ENCODE measurements around the gene TNPO2. TPM values are rescaled to one million over a fixed set of nuclear protein-coding genes. Genes with fewer than 3 reads are reported as not detected.
"Not testable (repeated sequence)": the region's sequence is repeated elsewhere in the genome, so short reads cannot be mapped to it uniquely, and the experiment has no call there.

The TNPO2 gene
- total RNA-seq, 1 experiment from 2014 or later, result 26.1 TPM

GRCh38 chr19:12687496-12688196 is 36.1 kb downstream of the TNPO2 start, which contains the start of gene GNG14:
GNG14 (plus strand) TSS chr19:12687998; CDS start chr19:12688049, 51 bp downstream.
- Histone ChIP-seq H3K4me1 (ENCODE audit: low read length) (peaks cover 15% of the 10 kb centered on the region), H3K4me3 (ENCODE audit: low read length) (no peak within 1 kb of the TSS), H3K9me2 (replicated peaks; ENCODE audit: insufficient read depth, low read length) (no peaks in the 10 kb centered on the region), H3K9me3 (ENCODE audit: low read length) (no peaks in the 10 kb centered on the region), H3K36me3 (ENCODE audit: insufficient read depth, low read length) (0 out of 2 replicates have a peak, but pooled peaks cover 4% of the 10 kb centered on the region), H3K9ac (ENCODE audit: low read length) (no peak within 1 kb of the TSS), H4K20me1 (ENCODE audit: insufficient read depth, low read depth, low read length) (no peaks in the 10 kb centered on the region), H3K79me2 (ENCODE audit: low read length) (no peaks in the 10 kb centered on the region), H3K27ac (ENCODE audit: low read length) (no peak within 1 kb of the TSS), H2AFZ (ENCODE audit: low read length) (no peak within 1 kb of the TSS), H3K4me2 (ENCODE audit: low read depth, low read length, poor library complexity, severe bottlenecking) (no peak within 1 kb of the TSS), H3K27me3 (ENCODE audit: low read length) (no peaks in the 10 kb centered on the region)
- DNase-seq, result no peak

- Histone ChIP-seq H3K9me2 (replicated peaks; ENCODE audit: insufficient read depth, low read length) (no peaks in the 10 kb centered on the region), H3K36me3 (ENCODE audit: insufficient read depth, low read length) (no peaks in the 10 kb centered on the region), H3K79me2 (ENCODE audit: low read length) (no peaks in the 10 kb centered on the region), H3K27me3 (ENCODE audit: low read length) (no peaks in the 10 kb centered on the region), H2AFZ (ENCODE audit: low read length) (no peak overlapping the region), H3K4me3 (ENCODE audit: low read length) (no peak overlapping the region), H3K27ac (ENCODE audit: low read length) (no peak overlapping the region), H3K9me3 (ENCODE audit: low read length) (no peaks in the 10 kb centered on the region), H3K4me1 (ENCODE audit: low read length) (peaks cover 15% of the 10 kb centered on the region), H4K20me1 (ENCODE audit: insufficient read depth, low read depth, low read length) (no peaks in the 10 kb centered on the region), H3K4me2 (ENCODE audit: low read depth, low read length, poor library complexity, severe bottlenecking) (no peak overlapping the region), H3K9ac (ENCODE audit: low read length) (no peak overlapping the region)
- DNase-seq, result no peak
These were observed 37.9 kb downstream of the TNPO2 start for GRCh38 chr19:12685831-12686230.

GRCh38 chr19:12681074-12681987 is 42.4 kb downstream of the TNPO2 start, which contains the start of gene DHPS:
DHPS (minus strand) TSS chr19:12681880; CDS start chr19:12681766, 114 bp downstream.
- Histone ChIP-seq H3K79me2 (ENCODE audit: low read length) (peaks cover 15% of the 10 kb centered on the region), H3K4me2 (ENCODE audit: low read depth, low read length, poor library complexity, severe bottlenecking) (peak within 1 kb of the TSS; percentile 81), H3K36me3 (ENCODE audit: insufficient read depth, low read length) (peaks cover 17% of the 10 kb centered on the region), H3K9me2 (replicated peaks; ENCODE audit: insufficient read depth, low read length) (no peaks in the 10 kb centered on the region), H3K4me1 (ENCODE audit: low read length) (peaks cover 6% of the 10 kb centered on the region), H2AFZ (ENCODE audit: low read length) (peak within 1 kb of the TSS; percentile 81; the same call in 1 of the 2 replicates), H3K9me3 (ENCODE audit: low read length) (no peaks in the 10 kb centered on the region), H3K27me3 (ENCODE audit: low read length) (no peaks in the 10 kb centered on the region), H3K27ac (ENCODE audit: low read length) (peak within 1 kb of the TSS; percentile 90), H4K20me1 (ENCODE audit: insufficient read depth, low read depth, low read length) (no peaks in the 10 kb centered on the region), H3K9ac (ENCODE audit: low read length) (peak within 1 kb of the TSS; percentile 92), H3K4me3 (ENCODE audit: low read length) (peak within 1 kb of the TSS; percentile 76)
- DNase-seq, result peak; percentile 99

GRCh38 chr19:12680034-12680433 is 43.7 kb downstream of the TNPO2 start:
- H3K9ac ChIP-seq (ENCODE audit: low read length), result peak overlapping the region; percentile 43
- no peaks in the 10 kb centered on the region for H3K27me3 ChIP-seq (ENCODE audit: low read length)
- peaks cover 6% of the 10 kb centered on the region for H3K4me1 ChIP-seq (ENCODE audit: low read length)
- peak overlapping the region; percentile 60 for H3K4me2 ChIP-seq (ENCODE audit: low read depth, low read length, poor library complexity, severe bottlenecking)
- peaks cover 23% of the 10 kb centered on the region for H3K79me2 ChIP-seq (ENCODE audit: low read length)
- peaks cover 23% of the 10 kb centered on the region for H3K36me3 ChIP-seq (ENCODE audit: insufficient read depth, low read length)
- H4K20me1 ChIP-seq (ENCODE audit: insufficient read depth, low read depth, low read length), result no peaks in the 10 kb centered on the region
- peak overlapping the region; percentile 55; the same call in 1 of the 2 replicates for H3K4me3 ChIP-seq (ENCODE audit: low read length)
- no peak overlapping the region for H2AFZ ChIP-seq (ENCODE audit: low read length)
- no peak for DNase-seq
- no peak overlapping the region for H3K27ac ChIP-seq (ENCODE audit: low read length)
- H3K9me2 ChIP-seq (replicated peaks; ENCODE audit: insufficient read depth, low read length), result no peaks in the 10 kb centered on the region
- H3K9me3 ChIP-seq (ENCODE audit: low read length), result no peaks in the 10 kb centered on the region

- not testable (repeated sequence) for H3K4me2 ChIP-seq (ENCODE audit: low read depth, low read length, poor library complexity, severe bottlenecking); H4K20me1 ChIP-seq (ENCODE audit: insufficient read depth, low read depth, low read length); H3K27me3 ChIP-seq (ENCODE audit: low read length); H3K9me2 ChIP-seq (replicated peaks; ENCODE audit: insufficient read depth, low read length); H3K9ac ChIP-seq (ENCODE audit: low read length); DNase-seq; H3K4me1 ChIP-seq (ENCODE audit: low read length); H3K4me3 ChIP-seq (ENCODE audit: low read length); H2AFZ ChIP-seq (ENCODE audit: low read length); H3K27ac ChIP-seq (ENCODE audit: low read length); H3K9me3 ChIP-seq (ENCODE audit: low read length)
- H3K79me2 ChIP-seq (ENCODE audit: low read length), result peaks cover 23% of the 10 kb centered on the region
- H3K36me3 ChIP-seq (ENCODE audit: insufficient read depth, low read length), result peaks cover 28% of the 10 kb centered on the region
These were observed 45.7 kb downstream of the TNPO2 start for GRCh38 chr19:12678039-12678438.

- H3K79me2 ChIP-seq (ENCODE audit: low read length), result peaks cover 23% of the 10 kb centered on the region
- H3K27ac ChIP-seq (ENCODE audit: low read length), result no peak overlapping the region
- DNase-seq, result no peak
- no peaks in the 10 kb centered on the region for H3K9me3 ChIP-seq (ENCODE audit: low read length)
- no peak overlapping the region for H3K4me3 ChIP-seq (ENCODE audit: low read length)
- no peaks in the 10 kb centered on the region for H3K27me3 ChIP-seq (ENCODE audit: low read length)
- peaks cover 6% of the 10 kb centered on the region for H3K4me1 ChIP-seq (ENCODE audit: low read length)
- no peaks in the 10 kb centered on the region for H3K9me2 ChIP-seq (replicated peaks; ENCODE audit: insufficient read depth, low read length)
- no peaks in the 10 kb centered on the region for H4K20me1 ChIP-seq (ENCODE audit: insufficient read depth, low read depth, low read length)
- no peak overlapping the region for H2AFZ ChIP-seq (ENCODE audit: low read length)
- H3K9ac ChIP-seq (ENCODE audit: low read length), result no peak overlapping the region
- H3K4me2 ChIP-seq (ENCODE audit: low read depth, low read length, poor library complexity, severe bottlenecking), result no peak overlapping the region
- peaks cover 28% of the 10 kb centered on the region for H3K36me3 ChIP-seq (ENCODE audit: insufficient read depth, low read length)
These were observed 46.8 kb downstream of the TNPO2 start for GRCh38 chr19:12676928-12677327.

- H2AFZ ChIP-seq (ENCODE audit: low read length), result no peak overlapping the region
- H3K79me2 ChIP-seq (ENCODE audit: low read length), result peaks cover 23% of the 10 kb centered on the region
- H3K4me1 ChIP-seq (ENCODE audit: low read length), result peaks cover 6% of the 10 kb centered on the region
- no peak overlapping the region for H3K27ac ChIP-seq (ENCODE audit: low read length)
- H3K36me3 ChIP-seq (ENCODE audit: insufficient read depth, low read length), result peaks cover 28% of the 10 kb centered on the region
- H4K20me1 ChIP-seq (ENCODE audit: insufficient read depth, low read depth, low read length), result no peaks in the 10 kb centered on the region
- no peaks in the 10 kb centered on the region for H3K9me2 ChIP-seq (replicated peaks; ENCODE audit: insufficient read depth, low read length)
- DNase-seq, result peak; percentile 95
- no peak overlapping the region for H3K4me3 ChIP-seq (ENCODE audit: low read length)
- H3K27me3 ChIP-seq (ENCODE audit: low read length), result no peaks in the 10 kb centered on the region
- H3K4me2 ChIP-seq (ENCODE audit: low read depth, low read length, poor library complexity, severe bottlenecking), result no peak overlapping the region
- H3K9me3 ChIP-seq (ENCODE audit: low read length), result no peaks in the 10 kb centered on the region
- H3K9ac ChIP-seq (ENCODE audit: low read length), result no peak overlapping the region
These were observed 47.3 kb downstream of the TNPO2 start for GRCh38 chr19:12676384-12676792.

- no peak overlapping the region for H3K9ac ChIP-seq (ENCODE audit: low read length)
- H3K27me3 ChIP-seq (ENCODE audit: low read length), result no peaks in the 10 kb centered on the region
- no peak overlapping the region for H2AFZ ChIP-seq (ENCODE audit: low read length)
- no peak overlapping the region for H3K4me3 ChIP-seq (ENCODE audit: low read length)
- H3K4me1 ChIP-seq (ENCODE audit: low read length), result peaks cover 6% of the 10 kb centered on the region
- peaks cover 23% of the 10 kb centered on the region for H3K79me2 ChIP-seq (ENCODE audit: low read length)
- DNase-seq, result no peak
- H3K36me3 ChIP-seq (ENCODE audit: insufficient read depth, low read length), result peaks cover 28% of the 10 kb centered on the region
- H4K20me1 ChIP-seq (ENCODE audit: insufficient read depth, low read depth, low read length), result no peaks in the 10 kb centered on the region
- no peak overlapping the region for H3K27ac ChIP-seq (ENCODE audit: low read length)
- H3K9me2 ChIP-seq (replicated peaks; ENCODE audit: insufficient read depth, low read length), result no peaks in the 10 kb centered on the region
- no peaks in the 10 kb centered on the region for H3K9me3 ChIP-seq (ENCODE audit: low read length)
- no peak overlapping the region for H3K4me2 ChIP-seq (ENCODE audit: low read depth, low read length, poor library complexity, severe bottlenecking)
These were observed 47.8 kb downstream of the TNPO2 start for GRCh38 chr19:12675940-12676339.

Data from Karpas-422 (cell line).